Measurements from ENCODE around the gene SLAMF9. TPM values are rescaled to one million over a fixed set of nuclear protein-coding genes. Genes with fewer than 3 reads are reported as not detected.

The SLAMF9 gene
- total RNA-seq, 1 experiment from 2014 or later, result not detected

- no peak overlapping the region for H3K27ac ChIP-seq (ENCODE audit: low read depth, low read length)
- RAD21 ChIA-PET (ENCODE audit: low non-redundant PET in 1 of 2, low total read pairs in 2 of 2, uncharacterized antibody in 2 of 2, unreplicated experiment in 2 of 2), result no interaction called here
- no peak for ATAC-seq
- POLR2A ChIA-PET, result no interaction called here
- no peaks in the 10 kb centered on the region for H3K36me3 ChIP-seq (ENCODE audit: control insufficient read depth in 1 of 2, insufficient read depth in 2 of 2, low read length in 2 of 2)
- H3K4me3 ChIP-seq (replicated peaks in 1 of 2; ENCODE audit: low read depth in 1 of 2, low read length in 2 of 2), result no peak overlapping the region
- TF ChIP-seq SIN3A (IDR thresholded peaks at IDR 0.05; ENCODE audit: low read depth), result no peak
- TF ChIP-seq CBX3 (IDR thresholded peaks at IDR 0.05; ENCODE audit: low read depth), result no peak
- no peak for TF ChIP-seq JUND (IDR thresholded peaks at IDR 0.05)
- no peak for TF ChIP-seq ZNF274 (IDR thresholded peaks at IDR 0.05; ENCODE audit: low read depth, low read length)
- no peak for TF ChIP-seq YY1 (IDR thresholded peaks at IDR 0.05; ENCODE audit: extremely low read depth, insufficient replicate concordance, low read depth, low read length)
- no peak for TF ChIP-seq SP1 (IDR thresholded peaks at IDR 0.05; ENCODE audit: low read depth)
- no peak for TF ChIP-seq TCF7L2 (IDR thresholded peaks at IDR 0.05; ENCODE audit: borderline replicate concordance, extremely low read depth, insufficient read depth, insufficient read length)
- TF ChIP-seq ELF1 (IDR thresholded peaks at IDR 0.05; ENCODE audit: borderline replicate concordance, low read depth), result no peak
- TF ChIP-seq POLR2AphosphoS5 (IDR thresholded peaks at IDR 0.05; ENCODE audit: low read depth, low read length), result no peak
- no peak for TF ChIP-seq ATF3 (IDR thresholded peaks at IDR 0.05)
- TF ChIP-seq ZFX (IDR thresholded peaks at IDR 0.05), result no peak
- TF ChIP-seq SRF (IDR thresholded peaks at IDR 0.05; ENCODE audit: low read depth), result no peak
- CTCF ChIA-PET, result interaction anchor here (1.6 kb wide), 1 partner anchor 23 kb away, joined by 3 read pairs; no protein-coding TSS in a partner anchor
- H2AFZ ChIP-seq (ENCODE audit: low read depth, low read length, poor library complexity, severe bottlenecking), result no peak overlapping the region
- no peak overlapping the region for H3K4me2 ChIP-seq (ENCODE audit: low read length)
- no peaks in the 10 kb centered on the region for H3K79me2 ChIP-seq (ENCODE audit: insufficient read depth, low read length)
- BruUV-seq (replicated peaks), result no TSS peak
- DNase-seq (ENCODE audit: low read depth, low spot score), result no peak
- no peaks in the 10 kb centered on the region for H3K4me1 ChIP-seq (ENCODE audit: control insufficient read depth in 1 of 2, insufficient read depth in 2 of 2, low read length in 2 of 2)
- no peaks in the 10 kb centered on the region for H4K20me1 ChIP-seq (ENCODE audit: insufficient read depth)
- intact Hi-C loops (cut with micrococcal nuclease), result no loop called here
- H3K27me3 ChIP-seq (ENCODE audit: insufficient read depth, low read length), result peaks cover 26% of the 10 kb centered on the region
- H3K9ac ChIP-seq (ENCODE audit: low read length), result no peak overlapping the region
- no peaks in the 10 kb centered on the region for H3K9me3 ChIP-seq (ENCODE audit: control insufficient read depth in 1 of 2, insufficient read depth in 1 of 2, low read depth in 1 of 2, low read length in 2 of 2)
- no peaks in the 10 kb centered on the region for H3K9me2 ChIP-seq (ENCODE audit: insufficient read depth)
Observed at GRCh38 chr1:159983681-159984080, 29.6 kb upstream of the SLAMF9 start.

- CTCF ChIA-PET, result no interaction called here
- H3K4me1 ChIP-seq (ENCODE audit: control insufficient read depth in 1 of 2, insufficient read depth in 2 of 2, low read length in 2 of 2), result no peaks in the 10 kb centered on the region
- H3K9me2 ChIP-seq (ENCODE audit: insufficient read depth), result no peaks in the 10 kb centered on the region
- H3K27ac ChIP-seq (ENCODE audit: low read depth, low read length), result no peak overlapping the region
- no peaks in the 10 kb centered on the region for H4K20me1 ChIP-seq (ENCODE audit: insufficient read depth)
- H3K79me2 ChIP-seq (ENCODE audit: insufficient read depth, low read length), result no peaks in the 10 kb centered on the region
- H3K9ac ChIP-seq (ENCODE audit: low read length), result no peak overlapping the region
- H2AFZ ChIP-seq (ENCODE audit: low read depth, low read length, poor library complexity, severe bottlenecking), result no peak overlapping the region
- no peaks in the 10 kb centered on the region for H3K9me3 ChIP-seq (ENCODE audit: control insufficient read depth in 1 of 2, insufficient read depth in 1 of 2, low read depth in 1 of 2, low read length in 2 of 2)
- BruUV-seq (replicated peaks), result no TSS peak
- H3K36me3 ChIP-seq (ENCODE audit: control insufficient read depth in 1 of 2, insufficient read depth in 2 of 2, low read length in 2 of 2), result no peaks in the 10 kb centered on the region
- intact Hi-C loops (cut with micrococcal nuclease), result no loop called here
- H3K4me3 ChIP-seq (replicated peaks in 1 of 2; ENCODE audit: low read depth in 1 of 2, low read length in 2 of 2), result no peak overlapping the region
- H3K27me3 ChIP-seq (ENCODE audit: insufficient read depth, low read length), result peaks cover 39% of the 10 kb centered on the region
- TF ChIP-seq MAX (IDR thresholded peaks at IDR 0.05), result no peak
- TF ChIP-seq CBX3 (IDR thresholded peaks at IDR 0.05; ENCODE audit: low read depth), result no peak
- H3K4me2 ChIP-seq (ENCODE audit: low read length), result no peak overlapping the region
- DNase-seq (ENCODE audit: low read depth, low spot score) (no peak), ATAC-seq (no peak)
- RAD21 ChIA-PET (ENCODE audit: low non-redundant PET in 1 of 2, low total read pairs in 2 of 2, uncharacterized antibody in 2 of 2, unreplicated experiment in 2 of 2), result no interaction called here
- POLR2A ChIA-PET, result no interaction called here
Observed at GRCh38 chr1:159982280-159982679, 28.2 kb upstream of the SLAMF9 start.
